NCI-H2196 treated with DMSO at 0.1 percent for 48 hours (cell line): ENCODE data around the gene CHCHD6.

Experiments
- DNase-seq: peaks from one replicate; lab custom pipeline; 2025; ENCODE audit not compliant: unreplicated experiment; lab: John Stamatoyannopoulos, UW

CHCHD6 gene

GRCh38 chr3:126937533-126937932, 233.5 kb downstream of the CHCHD6 start:
- DNase-seq: no peak

GRCh38 chr3:126937973-126938372, 233.9 kb downstream of the CHCHD6 start:
- DNase-seq: no peak

GRCh38 chr3:126938520-126939337, 234.7 kb downstream of the CHCHD6 start:
- no peak for DNase-seq

GRCh38 chr3:126939338-126939718, 235.3 kb downstream of the CHCHD6 start:
- no peak for DNase-seq

- DNase-seq: no peak
These were observed 235.7 kb downstream of the CHCHD6 start for GRCh38 chr3:126939733-126940132.

GRCh38 chr3:126941721-126942270, 237.8 kb downstream of the CHCHD6 start:
- no peak for DNase-seq

GRCh38 chr3:126944089-126944965, 240.3 kb downstream of the CHCHD6 start:
- no peak for DNase-seq

GRCh38 chr3:126945171-126945721, 241.2 kb downstream of the CHCHD6 start:
- no peak for DNase-seq

- no peak for DNase-seq
These were observed 241.9 kb downstream of the CHCHD6 start for GRCh38 chr3:126945891-126946290.

GRCh38 chr3:126946405-126946804, 242.4 kb downstream of the CHCHD6 start:
- no peak for DNase-seq

- no peak for DNase-seq
These were observed 243.4 kb downstream of the CHCHD6 start for GRCh38 chr3:126947429-126947828.

- DNase-seq: no peak
These were observed 245.0 kb downstream of the CHCHD6 start for GRCh38 chr3:126948980-126949535.

- DNase-seq: no peak
These were observed 247.5 kb downstream of the CHCHD6 start for GRCh38 chr3:126951561-126951960.

- DNase-seq: no peak
These were observed 248.4 kb downstream of the CHCHD6 start for GRCh38 chr3:126952261-126952982.

- no peak for DNase-seq
These were observed 249.1 kb downstream of the CHCHD6 start for GRCh38 chr3:126952983-126953660.

GRCh38 chr3:126954141-126954842, 250.3 kb downstream of the CHCHD6 start:
- DNase-seq: no peak

GRCh38 chr3:126955004-126955790, 251.2 kb downstream of the CHCHD6 start:
- DNase-seq: no peak

GRCh38 chr3:126956361-126956760, 252.3 kb downstream of the CHCHD6 start:
- no peak for DNase-seq
